ENCODE data around the gene GOLGA8T.
"Not testable (repeated sequence)": the region's sequence is repeated elsewhere in the genome, so short reads cannot be mapped to it uniquely, and the experiment has no call there.

The GOLGA8T gene

DNA sequence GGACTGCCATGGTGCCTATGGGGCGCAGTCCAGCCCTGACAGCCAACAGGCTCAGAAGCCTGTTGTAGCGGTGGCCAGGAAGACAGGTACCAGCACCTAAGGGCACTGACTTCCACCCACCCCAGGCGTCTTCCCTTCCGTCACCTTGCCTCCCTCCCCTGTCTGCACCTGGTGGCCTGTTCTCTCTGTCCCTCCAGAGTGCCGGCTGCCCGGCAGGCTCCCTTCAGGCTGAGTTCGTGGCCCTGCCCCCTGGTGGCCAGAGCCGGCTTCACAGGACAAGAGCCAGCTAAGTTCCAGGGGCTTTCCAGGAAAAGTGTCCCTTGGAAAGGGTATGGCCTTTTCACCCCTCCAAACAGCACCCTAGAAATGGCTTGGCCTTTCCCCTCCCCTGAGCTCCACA, 15.0 kb downstream of the GOLGA8T start:
- H3K4me1 ChIP-seq (ENCODE audit: control extremely low read depth in 1 of 4, control insufficient read depth in 4 of 4, insufficient read depth in 4 of 4, low read length in 3 of 4); H3K4me3 ChIP-seq (ENCODE audit: control insufficient read depth in 1 of 7, extremely low read depth in 1 of 7, insufficient read depth in 4 of 7, low read depth in 2 of 7, low read length in 6 of 7); POLR2A ChIA-PET; DNase-seq; H3K27ac ChIP-seq (ENCODE audit: insufficient read depth in 1 of 2, low read depth in 1 of 2, low read length in 2 of 2, poor library complexity in 1 of 2, severe bottlenecking in 2 of 2); CTCF ChIA-PET; H3K27me3 ChIP-seq (replicated peaks in 2 of 5; ENCODE audit: control insufficient read depth in 4 of 5, insufficient read depth in 5 of 5, low read length in 4 of 5); H3K9me3 ChIP-seq (ENCODE audit: control extremely low read depth in 1 of 5, control insufficient read depth in 4 of 5, insufficient read depth in 2 of 5, low read depth in 1 of 5, low read length in 4 of 5); H3K36me3 ChIP-seq (ENCODE audit: control insufficient read depth in 4 of 4, insufficient read depth in 4 of 4, low read length in 3 of 4): not testable (repeated sequence)
- WGBS (ENCODE audit: insufficient coverage) = no CpG with 5 or more reads among the region's 8 CpGs

DNA sequence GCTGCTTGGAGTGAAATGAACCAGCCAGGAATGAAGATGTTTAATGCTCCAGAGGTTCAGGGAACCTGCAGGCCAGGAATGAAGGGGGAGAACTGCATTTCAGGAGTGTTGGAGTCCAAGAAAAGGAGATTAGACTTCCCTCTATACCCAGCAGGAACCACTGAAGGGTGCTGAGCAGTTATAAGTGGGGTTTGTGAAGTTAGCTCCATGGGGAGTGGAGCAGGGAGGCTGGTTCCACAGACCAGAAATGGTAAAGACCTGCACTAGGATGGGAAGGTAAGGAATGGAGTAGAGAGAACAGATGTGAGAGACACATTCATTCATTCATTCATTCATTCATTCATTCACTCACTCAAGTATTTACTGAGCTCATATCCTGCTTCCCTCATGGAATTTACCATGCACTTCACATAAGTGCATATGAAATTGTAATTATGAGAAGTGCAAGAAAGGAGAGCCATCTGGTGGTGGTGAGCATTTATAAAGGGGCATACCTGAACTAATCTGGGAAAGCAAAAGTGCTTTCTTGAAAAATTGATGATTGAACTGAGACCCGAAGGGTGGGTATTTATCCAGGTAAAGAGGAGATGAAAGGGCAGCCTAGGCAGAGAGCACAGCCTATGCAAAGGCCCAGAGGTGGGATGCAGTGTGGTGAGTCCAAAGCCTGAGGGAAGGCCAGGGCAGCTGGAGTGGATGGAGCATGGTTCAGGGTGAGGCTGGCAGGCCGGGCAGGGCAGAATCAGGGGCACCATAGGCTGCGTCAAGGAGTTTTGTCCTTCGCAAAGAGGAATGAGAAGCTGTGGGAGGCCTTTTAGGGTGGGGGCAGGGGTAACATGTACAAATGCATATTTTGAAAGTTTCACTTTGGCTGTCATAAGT, 27.9 kb downstream of the GOLGA8T start:
- DNase-seq; H3K4me1 ChIP-seq (ENCODE audit: control extremely low read depth in 1 of 4, control insufficient read depth in 4 of 4, insufficient read depth in 4 of 4, low read length in 3 of 4); H3K4me3 ChIP-seq (ENCODE audit: control insufficient read depth in 1 of 7, extremely low read depth in 1 of 7, insufficient read depth in 4 of 7, low read depth in 2 of 7, low read length in 6 of 7); H3K9me3 ChIP-seq (ENCODE audit: control extremely low read depth in 1 of 5, control insufficient read depth in 4 of 5, insufficient read depth in 2 of 5, low read depth in 1 of 5, low read length in 4 of 5); H3K27me3 ChIP-seq (replicated peaks in 2 of 5; ENCODE audit: control insufficient read depth in 4 of 5, insufficient read depth in 5 of 5, low read length in 4 of 5); H3K36me3 ChIP-seq (ENCODE audit: control insufficient read depth in 4 of 4, insufficient read depth in 4 of 4, low read length in 3 of 4); CTCF ChIA-PET; H3K27ac ChIP-seq (ENCODE audit: insufficient read depth in 1 of 2, low read depth in 1 of 2, low read length in 2 of 2, poor library complexity in 1 of 2, severe bottlenecking in 2 of 2): not testable (repeated sequence)
- WGBS (ENCODE audit: insufficient coverage) = 86% methylated on average over 1 of the region's 4 CpGs
- POLR2A ChIA-PET = interaction anchor here (0.6 kb wide), 1 partner anchor 499 kb away, joined by 3 read pairs; no protein-coding TSS in a partner anchor

DNA sequence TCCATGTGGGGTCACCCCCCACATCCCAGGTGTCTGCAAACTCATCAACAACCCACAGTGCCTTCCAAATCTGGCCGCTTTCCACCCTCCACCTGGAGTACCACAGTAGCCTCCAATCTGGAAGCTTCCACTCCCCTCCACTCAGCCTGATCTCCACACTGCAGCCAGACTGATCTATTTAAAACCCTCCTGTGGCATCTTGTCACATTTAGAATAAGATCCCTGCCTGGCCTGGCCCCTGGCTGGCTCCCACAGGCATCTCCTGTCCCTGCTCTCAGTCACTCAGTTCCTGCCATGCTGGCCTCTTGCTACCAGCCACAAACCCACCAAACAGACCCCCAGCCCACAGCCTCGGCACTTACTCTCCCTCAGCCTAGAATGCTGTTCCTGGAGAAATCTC, 28.9 kb downstream of the GOLGA8T start:
- H3K36me3 ChIP-seq (ENCODE audit: control insufficient read depth in 4 of 4, insufficient read depth in 4 of 4, low read length in 3 of 4); H3K27me3 ChIP-seq (replicated peaks in 2 of 5; ENCODE audit: control insufficient read depth in 4 of 5, insufficient read depth in 5 of 5, low read length in 4 of 5); H3K9me3 ChIP-seq (ENCODE audit: control extremely low read depth in 1 of 5, control insufficient read depth in 4 of 5, insufficient read depth in 2 of 5, low read depth in 1 of 5, low read length in 4 of 5); CTCF ChIA-PET; H3K4me3 ChIP-seq (ENCODE audit: control insufficient read depth in 1 of 7, extremely low read depth in 1 of 7, insufficient read depth in 4 of 7, low read depth in 2 of 7, low read length in 6 of 7); H3K27ac ChIP-seq (ENCODE audit: insufficient read depth in 1 of 2, low read depth in 1 of 2, low read length in 2 of 2, poor library complexity in 1 of 2, severe bottlenecking in 2 of 2); DNase-seq; POLR2A ChIA-PET; H3K4me1 ChIP-seq (ENCODE audit: control extremely low read depth in 1 of 4, control insufficient read depth in 4 of 4, insufficient read depth in 4 of 4, low read length in 3 of 4): not testable (repeated sequence)
- no CpG with 5 or more reads among the region's 2 CpGs for WGBS (ENCODE audit: insufficient coverage)

DNA sequence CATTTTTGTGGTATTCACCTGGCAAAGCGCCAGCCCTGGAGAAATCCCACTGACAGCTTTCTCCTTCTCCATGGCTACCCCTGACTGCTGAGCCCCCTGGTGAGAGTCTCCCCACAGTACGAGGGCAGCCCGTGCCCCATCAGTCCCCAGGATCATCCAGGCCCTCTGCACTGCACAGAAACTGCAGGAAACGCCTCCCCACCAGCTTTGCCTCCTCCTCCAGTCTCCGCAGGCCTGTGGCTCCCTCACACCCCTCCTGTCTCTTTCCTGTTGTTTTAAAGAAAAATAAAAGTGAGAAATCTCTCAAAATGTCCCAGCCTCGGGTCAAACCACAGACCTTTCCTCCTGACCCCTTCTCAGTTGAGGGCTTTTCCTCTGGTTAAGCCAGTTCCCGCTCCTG, 29.4 kb downstream of the GOLGA8T start:
- no CpG with 5 or more reads among the region's 7 CpGs for WGBS (ENCODE audit: insufficient coverage)
- H3K27me3 ChIP-seq (replicated peaks in 2 of 5; ENCODE audit: control insufficient read depth in 4 of 5, insufficient read depth in 5 of 5, low read length in 4 of 5); DNase-seq; H3K27ac ChIP-seq (ENCODE audit: insufficient read depth in 1 of 2, low read depth in 1 of 2, low read length in 2 of 2, poor library complexity in 1 of 2, severe bottlenecking in 2 of 2); H3K9me3 ChIP-seq (ENCODE audit: control extremely low read depth in 1 of 5, control insufficient read depth in 4 of 5, insufficient read depth in 2 of 5, low read depth in 1 of 5, low read length in 4 of 5); POLR2A ChIA-PET; H3K4me1 ChIP-seq (ENCODE audit: control extremely low read depth in 1 of 4, control insufficient read depth in 4 of 4, insufficient read depth in 4 of 4, low read length in 3 of 4); H3K36me3 ChIP-seq (ENCODE audit: control insufficient read depth in 4 of 4, insufficient read depth in 4 of 4, low read length in 3 of 4); CTCF ChIA-PET; H3K4me3 ChIP-seq (ENCODE audit: control insufficient read depth in 1 of 7, extremely low read depth in 1 of 7, insufficient read depth in 4 of 7, low read depth in 2 of 7, low read length in 6 of 7): not testable (repeated sequence)

DNA sequence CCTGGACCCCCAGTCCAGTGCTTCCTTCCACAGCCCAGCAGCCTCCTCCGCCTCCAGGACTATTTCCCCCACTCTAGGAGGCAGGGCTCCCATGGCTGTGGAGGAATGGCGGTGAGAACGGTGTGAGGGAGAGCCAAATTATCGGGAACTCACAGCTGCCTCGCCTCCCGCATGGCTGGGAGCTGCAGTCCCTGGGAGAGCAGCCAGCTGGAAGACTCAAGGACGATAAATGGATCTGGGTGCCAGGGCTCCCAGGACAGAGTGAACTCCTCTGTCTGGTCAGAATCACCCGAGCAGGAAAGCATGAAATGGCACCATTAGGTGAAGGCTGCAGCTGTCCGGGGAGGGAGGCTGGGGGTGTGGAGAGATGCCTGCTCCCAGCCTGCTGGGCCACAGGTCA, 32.6 kb downstream of the GOLGA8T start:
- H3K27me3 ChIP-seq (replicated peaks in 2 of 5; ENCODE audit: control insufficient read depth in 4 of 5, insufficient read depth in 5 of 5, low read length in 4 of 5); H3K4me1 ChIP-seq (ENCODE audit: control extremely low read depth in 1 of 4, control insufficient read depth in 4 of 4, insufficient read depth in 4 of 4, low read length in 3 of 4); DNase-seq; H3K36me3 ChIP-seq (ENCODE audit: control insufficient read depth in 4 of 4, insufficient read depth in 4 of 4, low read length in 3 of 4); H3K9me3 ChIP-seq (ENCODE audit: control extremely low read depth in 1 of 5, control insufficient read depth in 4 of 5, insufficient read depth in 2 of 5, low read depth in 1 of 5, low read length in 4 of 5); H3K4me3 ChIP-seq (ENCODE audit: control insufficient read depth in 1 of 7, extremely low read depth in 1 of 7, insufficient read depth in 4 of 7, low read depth in 2 of 7, low read length in 6 of 7); CTCF ChIA-PET; POLR2A ChIA-PET; H3K27ac ChIP-seq (ENCODE audit: insufficient read depth in 1 of 2, low read depth in 1 of 2, low read length in 2 of 2, poor library complexity in 1 of 2, severe bottlenecking in 2 of 2): not testable (repeated sequence)
- WGBS (ENCODE audit: insufficient coverage) = no CpG with 5 or more reads among the region's 9 CpGs

DNA sequence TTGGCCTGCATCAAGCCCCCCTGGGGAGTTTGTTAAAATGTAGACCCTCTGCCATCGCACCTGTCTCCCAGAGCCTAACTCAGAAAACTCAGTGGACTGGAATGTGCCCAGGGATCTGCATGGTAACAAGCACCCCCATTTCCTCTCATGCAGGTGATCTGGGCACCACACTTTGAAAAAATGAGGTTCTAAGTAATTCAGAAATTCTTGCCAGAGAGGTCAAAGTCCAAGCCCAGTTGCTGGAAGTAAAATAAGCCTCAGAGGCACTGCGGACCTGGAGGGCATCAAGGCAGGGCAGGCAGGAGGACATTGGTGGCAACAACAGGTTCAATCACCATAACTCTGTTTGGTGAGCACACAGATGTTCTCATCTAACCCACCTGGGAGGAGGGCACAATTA, 33.0 kb downstream of the GOLGA8T start:
- H3K27ac ChIP-seq (ENCODE audit: insufficient read depth in 1 of 2, low read depth in 1 of 2, low read length in 2 of 2, poor library complexity in 1 of 2, severe bottlenecking in 2 of 2); H3K36me3 ChIP-seq (ENCODE audit: control insufficient read depth in 4 of 4, insufficient read depth in 4 of 4, low read length in 3 of 4); POLR2A ChIA-PET; H3K27me3 ChIP-seq (replicated peaks in 2 of 5; ENCODE audit: control insufficient read depth in 4 of 5, insufficient read depth in 5 of 5, low read length in 4 of 5); DNase-seq; H3K4me3 ChIP-seq (ENCODE audit: control insufficient read depth in 1 of 7, extremely low read depth in 1 of 7, insufficient read depth in 4 of 7, low read depth in 2 of 7, low read length in 6 of 7); H3K4me1 ChIP-seq (ENCODE audit: control extremely low read depth in 1 of 4, control insufficient read depth in 4 of 4, insufficient read depth in 4 of 4, low read length in 3 of 4); H3K9me3 ChIP-seq (ENCODE audit: control extremely low read depth in 1 of 5, control insufficient read depth in 4 of 5, insufficient read depth in 2 of 5, low read depth in 1 of 5, low read length in 4 of 5); CTCF ChIA-PET: not testable (repeated sequence)
- WGBS (ENCODE audit: insufficient coverage) = no CpG with 5 or more reads among the region's 2 CpGs

DNA sequence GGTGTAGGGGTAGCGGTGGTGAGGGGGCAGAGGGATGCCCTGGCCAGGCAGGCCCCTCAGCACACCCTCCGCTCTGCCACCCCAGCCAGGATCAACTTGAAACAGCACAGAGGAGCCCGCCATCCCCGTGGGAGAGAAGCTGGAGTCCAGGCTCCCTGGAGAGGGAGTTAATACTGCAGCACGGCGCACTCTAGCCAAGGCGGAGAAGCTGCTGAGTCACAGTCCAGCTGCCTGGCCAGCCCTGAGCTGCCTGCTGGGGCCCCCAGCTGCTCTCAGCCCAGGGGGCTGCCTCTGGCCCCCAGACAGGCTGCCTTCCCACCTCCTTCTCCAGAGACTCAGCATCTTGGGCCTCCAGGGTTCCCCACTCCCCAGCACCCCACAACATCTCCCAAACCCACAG, 36.6 kb downstream of the GOLGA8T start:
- H3K27me3 ChIP-seq (replicated peaks in 2 of 5; ENCODE audit: control insufficient read depth in 4 of 5, insufficient read depth in 5 of 5, low read length in 4 of 5); H3K36me3 ChIP-seq (ENCODE audit: control insufficient read depth in 4 of 4, insufficient read depth in 4 of 4, low read length in 3 of 4); CTCF ChIA-PET; H3K4me3 ChIP-seq (ENCODE audit: control insufficient read depth in 1 of 7, extremely low read depth in 1 of 7, insufficient read depth in 4 of 7, low read depth in 2 of 7, low read length in 6 of 7); DNase-seq; H3K4me1 ChIP-seq (ENCODE audit: control extremely low read depth in 1 of 4, control insufficient read depth in 4 of 4, insufficient read depth in 4 of 4, low read length in 3 of 4); H3K27ac ChIP-seq (ENCODE audit: insufficient read depth in 1 of 2, low read depth in 1 of 2, low read length in 2 of 2, poor library complexity in 1 of 2, severe bottlenecking in 2 of 2); H3K9me3 ChIP-seq (ENCODE audit: control extremely low read depth in 1 of 5, control insufficient read depth in 4 of 5, insufficient read depth in 2 of 5, low read depth in 1 of 5, low read length in 4 of 5); POLR2A ChIA-PET: not testable (repeated sequence)
- WGBS (ENCODE audit: insufficient coverage) = no CpG with 5 or more reads among the region's 7 CpGs

All from common myeloid progenitor, CD34-positive (primary cell).